GM12865 (cell line): Measurements from ENCODE around the gene PCSK2.

ENCODE experiments used
- DNase-seq: peaks from one replicate; pipeline ENCODE4 v3.0.0; 2010; ENCODE audit warnings: low read depth
- H3K4me3 ChIP-seq: 2 replicates; pipeline ENCODE4 v1.5.1; 2011; ENCODE audit warnings: mild to moderate bottlenecking, low read depth, low read length, control low read depth
- TF ChIP-seq, protein P1 (sequence below): IDR thresholded peaks from 2 replicates; pipeline ENCODE4 v1.5.1; 2011; ENCODE audit warnings: low read length, control low read depth, low read depth, inconsistent platforms; ENCODE audit not compliant: insufficient read depth; ENCODE audit errors: missing control alignments

PCSK2 gene

DNA sequence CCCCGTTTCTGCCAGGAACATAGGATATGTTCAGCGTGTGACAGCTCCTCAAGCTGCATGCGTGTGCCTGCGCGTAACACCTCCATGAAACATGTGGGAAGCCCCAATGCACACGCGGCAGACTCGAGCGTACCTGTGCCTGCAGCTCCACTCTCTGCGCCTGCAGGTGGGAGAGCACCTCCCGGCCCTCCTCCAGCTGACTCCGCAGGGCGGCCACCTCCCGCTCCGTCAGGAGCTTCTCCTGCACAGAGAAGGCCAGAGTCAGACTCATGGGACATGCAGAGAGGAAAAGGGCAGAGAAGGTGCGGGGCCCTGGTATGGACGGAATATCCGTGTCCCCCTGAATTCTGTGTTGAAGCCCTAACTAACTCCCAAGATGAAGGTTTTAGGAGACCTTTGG lies 281.9 kb downstream of the PCSK2 start:
- no peak for DNase-seq
- TF ChIP-seq, protein P1, sequence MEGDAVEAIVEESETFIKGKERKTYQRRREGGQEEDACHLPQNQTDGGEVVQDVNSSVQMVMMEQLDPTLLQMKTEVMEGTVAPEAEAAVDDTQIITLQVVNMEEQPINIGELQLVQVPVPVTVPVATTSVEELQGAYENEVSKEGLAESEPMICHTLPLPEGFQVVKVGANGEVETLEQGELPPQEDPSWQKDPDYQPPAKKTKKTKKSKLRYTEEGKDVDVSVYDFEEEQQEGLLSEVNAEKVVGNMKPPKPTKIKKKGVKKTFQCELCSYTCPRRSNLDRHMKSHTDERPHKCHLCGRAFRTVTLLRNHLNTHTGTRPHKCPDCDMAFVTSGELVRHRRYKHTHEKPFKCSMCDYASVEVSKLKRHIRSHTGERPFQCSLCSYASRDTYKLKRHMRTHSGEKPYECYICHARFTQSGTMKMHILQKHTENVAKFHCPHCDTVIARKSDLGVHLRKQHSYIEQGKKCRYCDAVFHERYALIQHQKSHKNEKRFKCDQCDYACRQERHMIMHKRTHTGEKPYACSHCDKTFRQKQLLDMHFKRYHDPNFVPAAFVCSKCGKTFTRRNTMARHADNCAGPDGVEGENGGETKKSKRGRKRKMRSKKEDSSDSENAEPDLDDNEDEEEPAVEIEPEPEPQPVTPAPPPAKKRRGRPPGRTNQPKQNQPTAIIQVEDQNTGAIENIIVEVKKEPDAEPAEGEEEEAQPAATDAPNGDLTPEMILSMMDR: no peak
- no peak overlapping the region for H3K4me3 ChIP-seq

DNA sequence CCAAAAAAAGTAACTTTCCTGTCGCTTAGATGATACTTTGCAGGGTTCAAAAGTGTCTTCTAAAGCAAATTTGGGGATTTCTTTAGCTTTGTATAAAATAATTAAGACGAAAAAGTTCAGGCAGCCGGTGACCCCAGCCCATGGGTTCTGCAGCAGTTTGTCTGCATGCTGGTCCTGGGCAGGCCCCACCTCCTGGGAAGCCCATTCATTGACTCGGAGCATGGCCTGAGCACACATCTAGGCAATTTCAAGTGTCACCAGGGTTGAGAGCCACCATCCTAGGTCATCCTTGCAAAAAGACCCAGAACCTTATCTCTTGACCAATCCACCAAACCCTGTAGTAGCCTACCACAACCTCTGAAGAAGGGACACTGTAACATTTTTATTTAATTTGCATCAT lies 283.7 kb downstream of the PCSK2 start:
- H3K4me3 ChIP-seq: no peak overlapping the region
- DNase-seq: no peak
- TF ChIP-seq, protein P1: no peak

DNA sequence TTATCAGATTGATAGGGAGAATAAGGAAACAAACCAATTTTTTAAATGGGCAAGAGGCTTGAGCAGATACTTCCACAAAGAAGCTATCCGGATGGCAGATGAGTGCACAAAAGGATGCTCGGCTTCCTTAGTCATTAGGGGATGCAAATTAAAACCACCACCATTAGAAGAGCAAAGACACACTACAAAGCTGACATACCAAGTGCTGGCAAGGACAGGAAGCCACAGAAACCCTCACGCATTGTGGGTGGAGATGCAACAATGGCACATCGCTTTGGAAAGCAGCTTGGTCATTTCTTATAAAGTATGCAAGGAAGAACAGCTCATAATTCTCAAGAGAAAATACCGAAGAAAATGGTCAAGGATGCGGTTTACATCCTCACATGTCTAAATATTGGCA lies 284.6 kb downstream of the PCSK2 start:
- DNase-seq: peak; percentile 20
- TF ChIP-seq, protein P1: no peak
- H3K4me3 ChIP-seq: no peak overlapping the region

DNA sequence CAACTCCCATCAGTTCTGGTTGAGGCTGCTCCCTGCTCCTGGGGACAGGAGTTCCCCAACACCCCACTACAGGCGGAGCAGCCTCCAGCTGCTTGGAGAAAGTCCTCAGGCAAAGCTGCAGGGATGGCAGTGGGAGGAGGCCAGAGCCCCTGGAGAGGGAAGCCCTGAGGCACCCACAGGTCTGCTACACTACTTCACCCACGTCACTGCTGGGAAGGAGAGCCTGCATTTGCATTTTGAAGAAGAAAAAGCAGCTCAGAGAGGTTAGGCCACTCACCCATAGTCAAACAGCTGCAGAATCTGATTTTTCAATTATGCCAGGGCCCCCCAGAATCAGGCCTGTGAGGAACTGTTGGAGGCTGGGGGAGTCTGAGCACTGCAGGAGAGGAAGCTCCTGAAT lies 287.1 kb downstream of the PCSK2 start:
- DNase-seq: no peak
- TF ChIP-seq, protein P1: no peak
- H3K4me3 ChIP-seq: no peak overlapping the region

DNA sequence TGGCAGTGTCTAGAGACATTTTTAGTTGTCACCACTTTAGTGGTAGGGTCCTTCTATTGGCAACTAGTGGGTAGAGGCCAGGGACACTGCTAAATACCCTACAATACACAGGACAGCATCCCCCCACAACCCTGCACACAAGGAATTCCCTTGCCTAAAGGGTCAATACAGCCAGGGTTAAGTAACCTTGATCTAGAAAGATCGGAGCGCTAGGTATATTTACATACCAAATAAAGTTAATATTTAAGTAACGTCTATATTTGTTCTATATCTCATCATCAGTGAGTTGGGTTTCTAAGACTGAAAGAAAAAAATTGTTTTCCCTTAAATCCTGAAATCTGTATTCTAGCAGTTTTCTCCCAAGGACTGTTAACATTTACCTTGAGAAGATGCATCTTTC lies 288.2 kb downstream of the PCSK2 start:
- TF ChIP-seq, protein P1: no peak
- no peak for DNase-seq
- H3K4me3 ChIP-seq: no peak overlapping the region

DNA sequence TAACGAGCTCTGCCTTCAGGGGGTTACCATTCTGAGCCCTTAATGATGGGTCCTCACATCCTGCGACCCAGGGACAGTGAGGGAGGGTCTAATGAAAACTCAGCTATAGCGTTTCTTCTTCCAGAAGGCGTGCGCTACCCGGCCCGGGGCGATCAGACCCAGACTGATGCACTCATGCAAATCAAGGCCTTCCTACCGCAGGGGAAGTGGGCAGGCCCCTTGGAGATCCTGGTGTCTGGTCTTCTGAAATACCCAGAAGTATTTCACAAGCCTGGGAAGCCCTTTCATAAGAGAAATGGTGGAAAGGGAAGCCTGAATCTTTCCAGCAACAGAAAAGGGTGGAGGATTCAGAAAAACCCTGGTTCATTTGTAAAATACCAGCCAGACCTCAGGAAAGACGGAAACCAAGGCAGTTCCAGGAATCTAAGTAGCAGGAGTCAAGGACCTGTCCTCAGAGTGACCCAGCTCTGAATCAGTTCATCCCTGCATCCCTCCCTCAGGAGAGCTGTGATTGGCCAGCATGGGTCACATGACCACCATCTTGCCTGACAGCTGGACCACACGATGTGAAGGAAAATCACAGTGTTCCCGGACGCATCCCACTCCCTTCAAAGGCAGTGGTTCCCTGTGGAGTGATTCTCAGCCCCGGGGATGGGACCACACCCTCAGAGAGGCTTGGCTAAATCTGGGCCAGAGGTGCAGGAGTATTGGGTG lies 291.7 kb downstream of the PCSK2 start:
- no peak overlapping the region for H3K4me3 ChIP-seq
- no peak for DNase-seq
- TF ChIP-seq, protein P1: no peak

DNA sequence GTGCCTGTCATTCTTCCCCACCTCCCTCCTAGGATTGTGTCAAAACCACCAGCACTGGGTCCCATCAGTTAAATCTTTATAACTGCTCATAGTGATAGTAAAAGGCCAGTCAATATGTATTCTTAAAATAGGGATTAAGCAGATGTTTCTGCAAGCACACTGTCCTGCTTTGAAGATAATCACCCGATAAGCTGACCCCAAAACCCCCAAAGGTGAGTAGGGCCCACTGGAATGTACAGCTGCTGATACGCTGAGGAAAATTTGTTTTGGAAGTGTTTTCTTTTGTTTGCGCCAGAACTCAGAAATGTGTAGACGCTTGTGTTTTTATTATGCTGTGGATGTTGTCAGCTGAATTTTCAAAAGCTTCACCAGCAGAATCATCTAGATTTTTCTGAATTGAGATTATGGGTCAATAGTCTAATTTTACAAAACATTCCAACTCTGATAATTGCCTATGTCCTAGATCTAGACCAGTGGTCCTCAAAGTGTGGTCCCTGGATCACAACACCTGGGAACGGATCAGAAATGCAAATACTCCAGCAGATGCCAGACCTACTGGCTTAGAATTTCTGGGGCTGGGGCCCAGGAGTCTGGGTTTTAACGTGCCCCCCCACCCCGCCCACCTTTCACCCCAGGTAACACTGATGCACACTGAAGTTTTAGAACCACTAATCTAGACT lies 292.9 kb downstream of the PCSK2 start:
- TF ChIP-seq, protein P1: no peak
- DNase-seq: no peak
- H3K4me3 ChIP-seq: no peak overlapping the region
